HepG2 (cell line): ENCODE results near the gene CIBAR2. TPM values are rescaled to one million over a fixed set of nuclear protein-coding genes. Genes with fewer than 3 reads are reported as not detected.

Experiments
- ATF3 ChIP-seq: sonication (generic); formaldehyde crosslinking; IDR thresholded peaks from 2 replicates; pipeline ENCODE4 v1.4.0; 2020; ENCODE audit warnings: missing genetic modification reagents
- DDIT3 ChIP-seq: sonication (generic); formaldehyde crosslinking; IDR thresholded peaks from 2 replicates; pipeline ENCODE4 v1.4.0; 2020; ENCODE audit warnings: mild to moderate bottlenecking, missing genetic modification reagents
- GABPA ChIP-seq, 2 experiments: IDR thresholded peaks; 2 replicates each; pipeline ENCODE4 v1.6.1; 2011 to 2016; ENCODE audit warnings: low read depth in 2 of 2, low read length in 1 of 2, missing biosample characterization in 1 of 2, missing genetic modification characterization in 1 of 2
- HNF1B ChIP-seq: sonication (generic); formaldehyde crosslinking; IDR thresholded peaks from 2 replicates; pipeline ENCODE4 v1.5.1; 2020; ENCODE audit warnings: mild to moderate bottlenecking, moderate library complexity, missing genetic modification reagents
- HNRNPLL ChIP-seq: fragments of 200-400 bp; formaldehyde crosslinking; IDR thresholded peaks from 2 replicates; pipeline ENCODE4 v1.6.1; 2017; ENCODE audit warnings: mild to moderate bottlenecking, low read depth, low read length; ENCODE audit not compliant: poor library complexity, severe bottlenecking
- MAZ ChIP-seq, 2 experiments: sonication (generic) in 1 of 2; formaldehyde crosslinking in 1 of 2; IDR thresholded peaks; 2 replicates each; pipeline versions ENCODE4 v1.5.0 to v1.6.1; 2012 to 2020; ENCODE audit warnings: low read depth in 2 of 2, mild to moderate bottlenecking in 2 of 2, borderline replicate concordance in 1 of 2, improper control_type of control experiment in 1 of 2, low read length in 1 of 2, missing genetic modification reagents in 1 of 2, moderate library complexity in 1 of 2
- MZF1 ChIP-seq: sonication (generic); formaldehyde crosslinking; IDR thresholded peaks from 2 replicates; pipeline ENCODE4 v1.8.1; 2023; ENCODE audit warnings: mild to moderate bottlenecking, missing genetic modification reagents, borderline replicate concordance
- NPAS2 ChIP-seq: sonication (generic); formaldehyde crosslinking; IDR thresholded peaks from 2 replicates; pipeline ENCODE4 v1.8.0; 2022; ENCODE audit warnings: mild to moderate bottlenecking, missing genetic modification reagents, borderline replicate concordance
- ONECUT2 ChIP-seq: sonication (generic); formaldehyde crosslinking; IDR thresholded peaks from 2 replicates; pipeline ENCODE4 v1.4.0; 2020; ENCODE audit warnings: missing genetic modification reagents
- RFXANK ChIP-seq: IDR thresholded peaks from 2 replicates; pipeline ENCODE4 v1.6.1; 2016
- SSRP1 ChIP-seq: IDR thresholded peaks from 2 replicates; pipeline ENCODE4 v1.6.1; 2016; ENCODE audit warnings: control low read depth
- ZBTB39 ChIP-seq: sonication (generic); formaldehyde crosslinking; IDR thresholded peaks from 2 replicates; pipeline ENCODE4 v1.5.0; 2020; ENCODE audit warnings: missing genetic modification reagents
- ZBTB7B ChIP-seq: sonication (generic); formaldehyde crosslinking; IDR thresholded peaks from 2 replicates; pipeline ENCODE4 v1.4.0; 2020; ENCODE audit warnings: missing genetic modification reagents
- ZFP41 ChIP-seq: sonication (generic); formaldehyde crosslinking; IDR thresholded peaks from 2 replicates; pipeline ENCODE4 v1.4.0; 2020; ENCODE audit warnings: mild to moderate bottlenecking, missing genetic modification reagents, borderline replicate concordance
- ZNF670 ChIP-seq: sonication (generic); formaldehyde crosslinking; IDR thresholded peaks from 2 replicates; pipeline ENCODE4 v1.8.0; 2022; ENCODE audit warnings: mild to moderate bottlenecking, missing genetic modification reagents, borderline replicate concordance
- ZNF781 ChIP-seq: sonication (generic); formaldehyde crosslinking; IDR thresholded peaks from 2 replicates; pipeline ENCODE4 v1.5.1; 2020; ENCODE audit warnings: borderline replicate concordance, mild to moderate bottlenecking, missing genetic modification reagents; ENCODE audit errors: not compliant biosample characterization
- polyA plus RNA-seq, 8 experiments: library from polyadenylated mRNA; depleted of rRNA in 3 of 8; stranded (reverse) in 7 of 8; unstranded in 1 of 8; fragments of >200 nt; fragmentation: Illumina TruSeq in 4 of 8; extraction: Trizol in 4 of 8; gene quantifications; 2 replicates each; pipeline versions ENCODE4 v1.2.1 to v1.2.3, GENCODE V29; 2011 to 2016; ENCODE audit warnings: low read depth in 4 of 8, missing spikeins in 1 of 8, mixed read lengths in 1 of 8; ENCODE audit not compliant: insufficient read depth in 1 of 8
- total RNA-seq, 5 experiments: library from RNA; depleted of rRNA; stranded (reverse); fragments of >200 nt; fragmentation: Illumina TruSeq; extraction: Trizol; gene quantifications; 2 replicates each; pipeline ENCODE4 v1.2.3, GENCODE V29; 2016; ENCODE audit warnings: low read depth in 1 of 5
- TF ChIP-seq, protein P1 (sequence below): sonication (generic); formaldehyde crosslinking; IDR thresholded peaks from 2 replicates; pipeline ENCODE4 v1.4.0; 2020; ENCODE audit warnings: missing genetic modification reagents, borderline replicate concordance

Gene CIBAR2
- total and polyA plus RNA-seq, 2 of the 13 experiments (the other 11 are each of a cell fraction or from before 2014, with no cell fraction given): not detected

GRCh38 chr16:85159179-85159980 lies 47.1 kb upstream of the CIBAR2 start (continued):
- TF ChIP-seq MAZ (IDR thresholded peaks at IDR 0.05; ENCODE audit: borderline replicate concordance, low read depth, low read length): peak; percentile 15; the same call in 1 of the 2 replicates
- peak; percentile 52; the same call in 1 of the 2 replicates for TF ChIP-seq MAZ (CRISPR knock-in tag; IDR thresholded peaks at IDR 0.05; ENCODE audit: low read depth)
- no peak for TF ChIP-seq HNRNPLL
- no peak for TF ChIP-seq DDIT3 (CRISPR knock-in tag)
- TF ChIP-seq SSRP1 (CRISPR knock-in tag): no peak
- TF ChIP-seq ZNF670 (CRISPR knock-in tag): 0 out of 2 replicates have a peak, but pooled peaks have one; percentile 46
- peak; percentile 64; the same call in 1 of the 2 replicates for TF ChIP-seq ONECUT2
- no peak for TF ChIP-seq ATF3 (CRISPR knock-in tag)
- TF ChIP-seq RFXANK (CRISPR knock-in tag): no peak
- TF ChIP-seq HNF1B (CRISPR knock-in tag): peak; percentile 49; the same call in 1 of the 2 replicates
- TF ChIP-seq ZNF781 (CRISPR knock-in tag): no peak
- TF ChIP-seq ZFP41 (CRISPR knock-in tag): no peak
- peak; percentile 87 for TF ChIP-seq ZBTB7B (CRISPR knock-in tag)
- TF ChIP-seq GABPA (IDR thresholded peaks at IDR 0.05; ENCODE audit: low read depth, low read length): no peak
- no peak for TF ChIP-seq GABPA (CRISPR knock-in tag; IDR thresholded peaks at IDR 0.05; ENCODE audit: low read depth)
- no peak for TF ChIP-seq ZBTB39 (CRISPR knock-in tag)
- TF ChIP-seq NPAS2: no peak; the same call in 1 of the 2 replicates
- TF ChIP-seq, protein P1, sequence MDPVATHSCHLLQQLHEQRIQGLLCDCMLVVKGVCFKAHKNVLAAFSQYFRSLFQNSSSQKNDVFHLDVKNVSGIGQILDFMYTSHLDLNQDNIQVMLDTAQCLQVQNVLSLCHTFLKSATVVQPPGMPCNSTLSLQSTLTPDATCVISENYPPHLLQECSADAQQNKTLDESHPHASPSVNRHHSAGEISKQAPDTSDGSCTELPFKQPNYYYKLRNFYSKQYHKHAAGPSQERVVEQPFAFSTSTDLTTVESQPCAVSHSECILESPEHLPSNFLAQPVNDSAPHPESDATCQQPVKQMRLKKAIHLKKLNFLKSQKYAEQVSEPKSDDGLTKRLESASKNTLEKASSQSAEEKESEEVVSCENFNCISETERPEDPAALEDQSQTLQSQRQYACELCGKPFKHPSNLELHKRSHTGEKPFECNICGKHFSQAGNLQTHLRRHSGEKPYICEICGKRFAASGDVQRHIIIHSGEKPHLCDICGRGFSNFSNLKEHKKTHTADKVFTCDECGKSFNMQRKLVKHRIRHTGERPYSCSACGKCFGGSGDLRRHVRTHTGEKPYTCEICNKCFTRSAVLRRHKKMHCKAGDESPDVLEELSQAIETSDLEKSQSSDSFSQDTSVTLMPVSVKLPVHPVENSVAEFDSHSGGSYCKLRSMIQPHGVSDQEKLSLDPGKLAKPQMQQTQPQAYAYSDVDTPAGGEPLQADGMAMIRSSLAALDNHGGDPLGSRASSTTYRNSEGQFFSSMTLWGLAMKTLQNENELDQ (CRISPR knock-in tag): no peak
- no peak for TF ChIP-seq MZF1 (CRISPR knock-in tag)
